Stomach (tissue), 9 donors: ENCODE results near the gene CEMP1. TPM values are rescaled to one million over a fixed set of nuclear protein-coding genes. Genes with fewer than 3 reads are reported as not detected.
"Not testable (repeated sequence)": the region's sequence is repeated elsewhere in the genome, so short reads cannot be mapped to it uniquely, and the experiment has no call there.

Experiments
- DNase-seq, 2 donors: peaks; one replicate each; pipeline versions ENCODE4 v3.0.0 to v3.0.0-alpha.2; 2013 to 2019
- H3K27ac ChIP-seq, 5 donors: fragments of 200-600 bp in 4 of 5; sonication (generic) in 4 of 5; one replicate each; pipeline ENCODE4 v1.5.1; 2013 to 2019; ENCODE audit warnings: mild to moderate bottlenecking in 1 of 5, moderate library complexity in 1 of 5
- H3K27me3 ChIP-seq, 3 donors: fragments of 200-600 bp; sonication (generic); one replicate each; pipeline ENCODE4 v1.5.1; 2017 to 2019; ENCODE audit warnings: mixed run types in 1 of 3
- H3K36me3 ChIP-seq, 4 donors: fragments of 200-600 bp; sonication (generic); 1 replicate in 3 of 4; 2 replicates in 1 of 4; pipeline ENCODE4 v1.5.1; 2016 to 2019
- H3K4me1 ChIP-seq, 4 donors: fragments of 200-600 bp; sonication (generic); one replicate each; pipeline ENCODE4 v1.5.1; 2016 to 2019
- H3K4me3 ChIP-seq, 4 donors: fragments of 200-600 bp; sonication (generic) in 3 of 4; one replicate each; pipeline ENCODE4 v1.5.1; 2016 to 2019; ENCODE audit warnings: mild to moderate bottlenecking in 1 of 4
- H3K9me3 ChIP-seq, 4 donors: fragments of 200-600 bp; sonication (generic); one replicate each; pipeline ENCODE4 v1.5.1; 2016 to 2019
- WGBS, 5 donors: extraction: QIAGEN DNeasy Blood & Tissue Kit in 3 of 5; methylation state at CpG; one replicate each; pipeline versions ENCODE4 v1.1.5 to v1.1.7; 2013 to 2018; 5-methylcytosine and 5-hydroxymethylcytosine counted together
- intact Hi-C: fragments of 100-400 bp; cut with DNase I; formaldehyde crosslinking; loops from one replicate; pipeline ENCODE4 v1.15.1; 2023; ENCODE audit warnings: low total_unique reads
- polyA plus RNA-seq, 3 donors: library from polyadenylated mRNA; stranded (reverse); fragments of 200-250 nt; gene quantifications; one replicate each; pipeline ENCODE4 v1.2.3, GENCODE V29; 2013
- total RNA-seq, 5 donors: library from RNA; depleted of rRNA; stranded (reverse); fragments of >200 nt; gene quantifications; one replicate each; pipeline versions ENCODE4 v1.1.0 to v1.2.3, GENCODE V29; 2014 to 2016
- TF ChIP-seq, protein P1 (sequence below), 7 experiments: fragments of 450-650 bp in 4 of 7; fragments of 200-600 bp in 3 of 7; sonication (generic) in 3 of 7; IDR thresholded peaks; one replicate each; pipeline ENCODE4 v1.5.1; 2016 to 2019; ENCODE audit warnings: antibody characterized with exemption in 7 of 7, control low read depth in 2 of 7, mild to moderate bottlenecking in 1 of 7
- donor health status: healthy with polysubstance abuse.
- donor health status: Bipolar disorder and iron deficiency.
- donor health status: healthy.

CEMP1 gene
- total and polyA plus RNA-seq, 8 donors = 0.43 to 0.61 (median 0.58) TPM; not detected in 5

DNA sequence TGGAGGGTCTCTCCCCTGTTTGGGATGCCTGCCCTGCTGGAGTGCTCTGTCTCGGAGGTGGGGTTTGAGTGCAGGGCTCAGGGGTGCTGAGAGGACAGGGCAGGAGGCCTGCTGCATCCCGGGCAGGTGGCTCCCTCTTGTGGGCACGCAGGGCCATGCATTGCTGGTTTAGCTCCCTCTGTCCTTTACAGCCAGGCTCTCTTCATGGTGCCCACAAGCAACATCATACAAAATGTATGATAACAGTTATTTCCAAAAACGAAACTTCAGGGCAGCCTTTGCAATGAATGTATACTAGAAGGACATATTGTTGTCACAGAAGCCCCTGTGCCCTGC lies 29.6 kb upstream of the CEMP1 start:
- H3K27ac ChIP-seq, H3K36me3 ChIP-seq, H3K4me1 ChIP-seq, intact Hi-C loops, H3K4me3 ChIP-seq, H3K27me3 ChIP-seq, H3K9me3 ChIP-seq: not testable (repeated sequence)
- TF ChIP-seq, protein P1, sequence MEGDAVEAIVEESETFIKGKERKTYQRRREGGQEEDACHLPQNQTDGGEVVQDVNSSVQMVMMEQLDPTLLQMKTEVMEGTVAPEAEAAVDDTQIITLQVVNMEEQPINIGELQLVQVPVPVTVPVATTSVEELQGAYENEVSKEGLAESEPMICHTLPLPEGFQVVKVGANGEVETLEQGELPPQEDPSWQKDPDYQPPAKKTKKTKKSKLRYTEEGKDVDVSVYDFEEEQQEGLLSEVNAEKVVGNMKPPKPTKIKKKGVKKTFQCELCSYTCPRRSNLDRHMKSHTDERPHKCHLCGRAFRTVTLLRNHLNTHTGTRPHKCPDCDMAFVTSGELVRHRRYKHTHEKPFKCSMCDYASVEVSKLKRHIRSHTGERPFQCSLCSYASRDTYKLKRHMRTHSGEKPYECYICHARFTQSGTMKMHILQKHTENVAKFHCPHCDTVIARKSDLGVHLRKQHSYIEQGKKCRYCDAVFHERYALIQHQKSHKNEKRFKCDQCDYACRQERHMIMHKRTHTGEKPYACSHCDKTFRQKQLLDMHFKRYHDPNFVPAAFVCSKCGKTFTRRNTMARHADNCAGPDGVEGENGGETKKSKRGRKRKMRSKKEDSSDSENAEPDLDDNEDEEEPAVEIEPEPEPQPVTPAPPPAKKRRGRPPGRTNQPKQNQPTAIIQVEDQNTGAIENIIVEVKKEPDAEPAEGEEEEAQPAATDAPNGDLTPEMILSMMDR (IDR thresholded peaks at IDR 0.05) = peak in 3 of 7 experiments; percentile 28 to 50 (median 47)
- WGBS, 5 donors = 9 to 17% methylated on average over 1 to 2 of the region's 4 CpGs; no CpG with 5 or more reads in 3 of the 5 donors
- DNase-seq = peak in 1 of 2 donors; percentile 84

DNA sequence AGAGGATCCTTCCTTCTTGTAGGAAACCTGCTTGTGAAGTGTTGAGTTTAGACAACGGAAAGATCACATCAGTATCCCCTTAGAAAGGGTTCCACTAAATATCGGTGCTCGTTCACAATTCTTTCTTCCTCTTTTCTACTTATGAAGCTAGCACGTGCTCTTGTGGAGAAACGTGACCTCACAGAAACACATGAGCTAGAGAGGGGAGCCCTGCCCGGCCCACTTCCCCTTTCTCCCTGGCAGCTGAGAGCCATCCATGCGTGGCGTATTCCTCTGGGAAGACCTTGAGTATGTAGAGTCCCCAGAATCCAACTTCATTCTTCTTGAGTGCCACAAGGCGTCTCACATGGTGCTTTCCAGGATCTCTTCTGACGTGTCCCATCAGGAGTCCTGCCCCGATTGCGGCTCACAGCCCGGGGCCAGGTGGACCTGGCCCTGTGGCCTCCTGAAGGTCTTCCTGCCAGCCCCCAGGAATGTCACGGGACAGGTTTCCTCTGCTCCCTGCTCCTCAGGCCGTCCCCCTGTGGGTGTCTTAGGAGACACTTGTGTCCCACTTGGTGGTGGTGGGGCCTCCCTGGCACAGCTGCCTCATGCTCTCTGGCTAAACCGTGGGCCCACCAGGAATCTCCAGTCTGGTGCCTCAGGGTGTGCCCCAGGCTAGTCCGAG lies 29.1 kb upstream of the CEMP1 start:
- H3K27ac ChIP-seq, H3K4me1 ChIP-seq, H3K9me3 ChIP-seq, H3K27me3 ChIP-seq, DNase-seq, H3K36me3 ChIP-seq, intact Hi-C loops, H3K4me3 ChIP-seq: not testable (repeated sequence)
- 63 to 88% (median 83%) methylated on average over 6 to 9 of the region's 17 CpGs for WGBS, 5 donors

DNA sequence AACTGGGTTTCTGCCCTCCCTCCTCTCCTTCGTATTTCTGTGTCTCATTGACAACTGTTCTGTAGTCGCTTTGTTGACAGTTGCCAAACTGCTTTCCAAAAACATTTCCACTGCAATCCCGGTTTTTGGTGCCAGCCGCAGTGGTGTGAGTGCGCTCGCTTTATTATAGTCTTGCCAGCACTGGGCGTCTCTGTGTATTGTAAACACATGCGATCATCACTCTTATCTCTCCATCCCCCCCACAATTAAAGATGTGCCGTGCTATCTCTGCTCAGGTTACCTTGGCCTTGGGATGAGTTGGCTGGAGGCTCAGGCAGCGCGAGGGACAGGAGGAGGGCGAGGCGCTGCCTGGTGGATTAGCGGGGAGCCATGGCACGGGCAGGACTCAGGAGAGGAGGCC lies 25.9 kb upstream of the CEMP1 start:
- H3K4me3 ChIP-seq, H3K27me3 ChIP-seq, intact Hi-C loops, H3K9me3 ChIP-seq, H3K36me3 ChIP-seq, H3K4me1 ChIP-seq, DNase-seq, H3K27ac ChIP-seq: not testable (repeated sequence)
- WGBS, 5 donors = 84 to 90% (median 85%) methylated on average over 5 to 6 of the region's 15 CpGs; no CpG with 5 or more reads in 2 of the 5 donors

DNA sequence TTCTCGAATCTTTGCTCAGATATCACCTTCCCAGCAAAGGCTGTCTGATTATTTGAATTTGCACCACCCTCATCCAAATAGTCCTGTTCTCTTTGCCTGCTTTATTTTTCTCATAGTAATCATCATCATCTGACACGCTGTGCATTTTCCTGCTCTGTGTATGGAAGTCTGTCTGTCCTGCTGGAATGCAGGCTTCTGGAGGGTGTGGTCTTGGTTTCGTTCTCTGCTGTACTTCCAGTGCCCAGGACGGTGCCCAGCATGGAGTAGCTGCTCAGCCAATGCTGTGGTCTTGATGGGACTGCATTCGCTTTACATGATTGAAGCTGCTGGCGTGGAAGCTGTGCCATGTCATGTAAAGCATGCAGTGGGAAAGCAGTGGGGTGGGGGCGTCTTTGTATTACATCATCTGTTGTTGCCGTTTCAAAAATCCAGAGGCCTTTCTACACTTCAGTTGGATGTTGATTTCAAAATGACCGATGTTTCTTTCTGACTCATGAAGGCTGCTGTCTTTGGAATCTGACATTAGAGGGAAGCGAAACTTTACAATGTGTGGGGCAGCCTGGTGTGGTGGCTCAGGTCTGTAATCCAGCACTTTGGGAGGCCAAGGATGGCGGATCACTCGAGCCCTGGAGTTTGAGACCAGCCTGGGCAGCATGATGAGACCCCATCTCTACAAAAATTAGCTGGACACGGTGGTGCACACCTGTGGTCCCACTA lies 23.7 kb upstream of the CEMP1 start:
- H3K27ac ChIP-seq, H3K27me3 ChIP-seq, DNase-seq, H3K36me3 ChIP-seq, intact Hi-C loops, H3K4me3 ChIP-seq, H3K4me1 ChIP-seq, H3K9me3 ChIP-seq: not testable (repeated sequence)
- WGBS, 5 donors = no CpG with 5 or more reads among the region's 13 CpGs

DNA sequence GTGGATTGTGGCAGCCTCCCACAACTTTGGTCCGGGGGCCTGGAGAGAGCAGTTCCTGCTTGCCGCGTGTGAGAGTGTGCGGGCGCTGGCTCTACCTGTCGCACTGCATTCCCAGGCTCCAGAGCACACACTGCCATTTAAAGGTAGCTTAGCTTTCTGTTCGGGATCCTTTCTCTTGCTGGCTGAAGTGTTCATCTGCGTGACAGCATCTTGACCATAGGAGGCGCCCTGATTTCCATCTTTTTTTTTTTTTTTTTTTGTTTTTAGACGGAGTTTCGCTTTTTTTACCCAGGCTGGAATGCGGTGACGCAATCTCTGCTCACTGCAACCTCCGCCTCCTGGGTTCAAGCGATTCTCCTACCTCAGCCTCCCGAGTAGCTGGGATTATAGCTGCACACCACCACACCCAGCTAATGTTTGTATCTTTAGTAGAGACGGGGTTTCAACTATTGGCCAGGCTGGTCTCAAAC lies 20.2 kb upstream of the CEMP1 start:
- peak in 1 of 2 donors; percentile 29 for DNase-seq
- H3K27me3 ChIP-seq, H3K9me3 ChIP-seq, H3K4me3 ChIP-seq, H3K27ac ChIP-seq, intact Hi-C loops, H3K36me3 ChIP-seq: not testable (repeated sequence)
- peaks cover 1 to 10% (median 8%) of the 10 kb centered on the region in 4 donors for H3K4me1 ChIP-seq
- WGBS, 5 donors = 47 to 50% (median 49%) methylated on average over 11 to 16 of the region's 17 CpGs

DNA sequence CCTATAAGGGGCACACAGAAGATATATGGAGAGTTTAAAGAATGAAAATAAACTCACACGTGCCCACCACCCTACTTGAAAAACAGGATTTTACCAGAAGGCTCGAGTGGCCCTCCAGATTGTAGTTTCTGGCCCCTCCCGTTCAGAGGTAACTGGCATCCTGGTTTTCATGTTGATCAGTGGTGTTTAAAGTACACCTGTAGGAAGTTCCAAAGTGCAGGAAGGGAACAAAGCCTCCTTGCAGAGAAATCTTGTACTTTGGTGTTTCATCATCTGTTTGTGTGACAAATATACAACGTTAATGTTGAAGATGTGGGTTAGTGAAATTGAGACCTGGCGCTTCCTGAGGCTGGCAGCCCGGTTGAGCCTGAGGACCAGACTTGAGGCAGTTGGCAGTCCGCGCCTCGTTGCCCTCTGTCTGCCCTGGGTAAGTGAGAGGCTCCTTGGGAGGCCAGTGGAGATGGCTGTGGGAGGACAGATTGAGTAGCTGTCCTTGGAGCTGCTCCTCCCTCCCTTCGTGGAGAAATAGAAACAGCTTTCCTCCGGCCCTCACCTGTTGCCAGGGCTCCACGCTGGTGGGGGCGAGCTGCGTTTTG lies 19.2 kb upstream of the CEMP1 start:
- DNase-seq, H3K27ac ChIP-seq, H3K36me3 ChIP-seq, H3K27me3 ChIP-seq, H3K9me3 ChIP-seq, intact Hi-C loops, H3K4me3 ChIP-seq: not testable (repeated sequence)
- 71% methylated on average over 1 of the region's 14 CpGs; no CpG with 5 or more reads in 4 of the 5 donors for WGBS, 5 donors
- H3K4me1 ChIP-seq = peaks cover 6 to 21% (median 12%) of the 10 kb centered on the region in 4 donors

DNA sequence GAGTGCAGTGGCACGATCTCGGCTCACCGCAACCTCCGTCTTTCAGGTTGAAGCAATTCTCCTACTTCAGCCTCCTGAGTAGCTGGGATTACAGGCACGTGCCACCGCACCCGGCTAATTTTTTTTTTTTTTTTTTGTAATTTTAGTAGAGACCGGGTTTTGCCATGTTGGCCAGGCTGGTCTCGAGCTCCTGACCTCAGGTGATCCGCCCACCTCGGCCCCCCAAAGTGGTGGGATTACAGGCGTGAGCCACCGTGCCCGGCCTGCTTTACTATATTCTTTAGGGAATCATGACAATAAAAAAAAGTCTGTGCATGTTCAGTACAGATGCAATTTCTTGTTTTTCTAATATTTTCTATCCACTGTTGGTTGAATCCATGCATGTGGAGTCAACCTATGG lies 12.6 kb upstream of the CEMP1 start:
- H3K4me3 ChIP-seq, H3K27me3 ChIP-seq, intact Hi-C loops, DNase-seq, H3K36me3 ChIP-seq, H3K9me3 ChIP-seq, H3K27ac ChIP-seq: not testable (repeated sequence)
- WGBS, 5 donors = 84 to 92% (median 89%) methylated on average over 14 of the region's 14 CpGs
- H3K4me1 ChIP-seq = peaks cover 27 to 58% (median 42%) of the 10 kb centered on the region in 4 donors

DNA sequence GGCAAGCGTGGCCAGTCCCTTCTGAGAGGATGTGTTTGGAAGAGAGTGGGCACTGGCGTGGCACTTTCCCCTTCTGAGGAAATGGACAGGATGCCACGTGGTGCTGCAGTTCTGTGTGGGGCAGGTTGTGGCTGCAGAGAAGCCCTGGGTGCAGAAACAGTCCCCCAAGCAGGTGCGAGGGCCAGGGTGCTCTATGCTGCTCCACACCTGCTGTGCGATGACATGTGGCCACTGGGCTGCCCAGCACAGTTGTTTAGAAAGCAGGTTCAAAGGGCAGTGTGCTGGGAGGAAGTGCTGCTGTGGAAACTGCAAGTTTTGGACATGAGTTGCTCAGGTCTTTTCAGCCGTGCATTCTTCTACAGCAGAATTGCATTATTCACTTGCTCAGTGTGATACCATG lies 10.2 kb upstream of the CEMP1 start:
- H3K27ac ChIP-seq, H3K27me3 ChIP-seq, intact Hi-C loops, H3K36me3 ChIP-seq, H3K9me3 ChIP-seq, H3K4me3 ChIP-seq: not testable (repeated sequence)
- DNase-seq = peak in 1 of 2 donors; percentile 12
- H3K4me1 ChIP-seq = peaks cover 39 to 67% (median 51%) of the 10 kb centered on the region in 4 donors
- 26 to 40% (median 38%) methylated on average over 4 to 6 of the region's 6 CpGs for WGBS, 5 donors

DNA sequence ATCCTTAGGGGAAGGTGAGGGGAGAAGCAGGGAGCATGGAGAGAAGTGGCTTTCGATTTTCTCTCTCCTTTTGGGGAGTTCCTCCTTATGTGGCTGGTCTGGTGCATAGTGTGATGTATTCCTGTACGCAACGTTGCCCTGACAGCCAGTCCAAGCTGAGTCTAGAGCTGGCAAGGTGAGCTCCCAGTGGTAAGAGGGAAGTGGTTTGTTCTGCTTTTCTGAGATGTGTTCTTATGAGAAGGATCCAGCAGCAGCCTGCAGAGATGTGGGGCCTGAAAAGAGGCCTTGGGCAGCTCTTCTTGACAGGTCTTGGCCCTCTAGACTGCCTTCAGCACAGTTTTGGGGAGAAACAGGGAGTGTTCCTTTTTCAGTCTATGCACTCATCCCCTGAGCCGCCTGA lies 9.7 kb upstream of the CEMP1 start:
- Histone ChIP-seq H3K4me1 (peaks cover 35 to 63% (median 50%) of the 10 kb centered on the region in 4 donors), H3K27ac (peak overlapping the region in 1 of 5 donors; percentile 17)
- intact Hi-C loops, DNase-seq, H3K4me3 ChIP-seq, H3K27me3 ChIP-seq, H3K36me3 ChIP-seq, H3K9me3 ChIP-seq: not testable (repeated sequence)
- WGBS, 5 donors = 52 to 100% (median 67%) methylated on average over 1 to 4 of the region's 4 CpGs
